ENCODE results near the gene NEDD4L. TPM values are rescaled to one million over a fixed set of nuclear protein-coding genes. Genes with fewer than 3 reads are reported as not detected.
A peak's percentile ranks its signal among the peaks of the same experiment; 100 is the strongest.

The NEDD4L gene
- polyA plus RNA-seq, 1 donor (not counting 4 experiments of a cell fraction or from before 2014, with no cell fraction given), result 52.6 TPM

DNA sequence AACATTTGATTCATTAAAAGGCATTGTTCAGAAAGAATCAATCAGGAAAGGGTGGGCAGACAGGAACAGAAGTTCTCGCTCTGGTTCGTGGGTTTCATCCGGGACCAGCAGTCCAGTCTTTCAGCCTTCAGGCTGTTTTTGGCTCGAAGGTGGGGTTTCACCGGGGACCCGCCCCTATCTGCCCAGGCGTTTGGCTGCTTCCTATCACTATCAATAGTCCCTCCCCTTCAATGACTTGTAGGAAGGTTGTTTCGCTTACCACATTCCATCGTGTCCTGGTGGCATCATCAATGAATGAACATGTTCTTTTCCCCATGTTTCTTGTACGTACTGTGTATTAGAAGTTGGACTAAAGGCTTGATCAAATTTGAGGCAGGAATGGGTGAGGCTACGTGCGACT lies 130.3 kb downstream of the NEDD4L start:
- H3K27me3 ChIP-seq (ENCODE audit: control insufficient read depth, extremely low read depth, insufficient read depth, low read length), result no peaks in the 10 kb centered on the region
- FAIRE-seq (no peak), DNase-seq (ENCODE audit: low read depth, low spot score) (no peak)
- H3K9ac ChIP-seq (ENCODE audit: control insufficient read depth, extremely low read depth, insufficient read depth, low read length), result no peak overlapping the region
- H3K9me1 ChIP-seq (ENCODE audit: control insufficient read depth, extremely low read depth, insufficient read depth, low read length), result no peaks in the 10 kb centered on the region
- H3K4me1 ChIP-seq (ENCODE audit: control insufficient read depth, extremely low read depth, insufficient read depth, low read length), result peaks cover 13% of the 10 kb centered on the region
- H3K9me3 ChIP-seq (ENCODE audit: control insufficient read depth, low read depth, low read length), result no peaks in the 10 kb centered on the region
- H3K36me3 ChIP-seq (ENCODE audit: control insufficient read depth in 2 of 2, extremely low read depth in 1 of 2, insufficient read depth in 2 of 2, low read length in 2 of 2), result no peaks in the 10 kb centered on the region
- no peak overlapping the region for H2AFZ ChIP-seq (ENCODE audit: control insufficient read depth, low read length)
- H3K79me2 ChIP-seq (ENCODE audit: control insufficient read depth, insufficient read depth, low read length), result peaks cover 2% of the 10 kb centered on the region
- TF ChIP-seq EZH2 (IDR thresholded peaks at IDR 0.05; ENCODE audit: low read length), result no peak
- TF ChIP-seq, protein P1, sequence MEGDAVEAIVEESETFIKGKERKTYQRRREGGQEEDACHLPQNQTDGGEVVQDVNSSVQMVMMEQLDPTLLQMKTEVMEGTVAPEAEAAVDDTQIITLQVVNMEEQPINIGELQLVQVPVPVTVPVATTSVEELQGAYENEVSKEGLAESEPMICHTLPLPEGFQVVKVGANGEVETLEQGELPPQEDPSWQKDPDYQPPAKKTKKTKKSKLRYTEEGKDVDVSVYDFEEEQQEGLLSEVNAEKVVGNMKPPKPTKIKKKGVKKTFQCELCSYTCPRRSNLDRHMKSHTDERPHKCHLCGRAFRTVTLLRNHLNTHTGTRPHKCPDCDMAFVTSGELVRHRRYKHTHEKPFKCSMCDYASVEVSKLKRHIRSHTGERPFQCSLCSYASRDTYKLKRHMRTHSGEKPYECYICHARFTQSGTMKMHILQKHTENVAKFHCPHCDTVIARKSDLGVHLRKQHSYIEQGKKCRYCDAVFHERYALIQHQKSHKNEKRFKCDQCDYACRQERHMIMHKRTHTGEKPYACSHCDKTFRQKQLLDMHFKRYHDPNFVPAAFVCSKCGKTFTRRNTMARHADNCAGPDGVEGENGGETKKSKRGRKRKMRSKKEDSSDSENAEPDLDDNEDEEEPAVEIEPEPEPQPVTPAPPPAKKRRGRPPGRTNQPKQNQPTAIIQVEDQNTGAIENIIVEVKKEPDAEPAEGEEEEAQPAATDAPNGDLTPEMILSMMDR (optimal IDR thresholded peaks at IDR 0.05 in 1 of 3, IDR thresholded peaks at IDR 0.05 in 1 of 3, conservative IDR thresholded peaks at IDR 0.05 in 1 of 3; ENCODE audit: extremely low read depth in 1 of 3, insufficient read depth in 2 of 3, low read length in 3 of 3), result no peak
- no peak overlapping the region for H3K27ac ChIP-seq (ENCODE audit: control insufficient read depth, insufficient read depth, low read length)
- no peak overlapping the region for H3K4me2 ChIP-seq (ENCODE audit: control insufficient read depth, extremely low read depth, insufficient read depth, low read depth, low read length)
- dilution Hi-C loops (cut with MboI; ENCODE audit: extremely low pct_ligation_motif_present, low sequenced_read_pairs), result no loop called here
- H4K20me1 ChIP-seq (ENCODE audit: control insufficient read depth, extremely low read depth, insufficient read depth, low read length), result no peaks in the 10 kb centered on the region
- H3K4me3 ChIP-seq (ENCODE audit: control insufficient read depth in 2 of 3, extremely low read depth in 1 of 3, insufficient read depth in 2 of 3, low read depth in 1 of 3, low read length in 3 of 3), result no peak overlapping the region

DNA sequence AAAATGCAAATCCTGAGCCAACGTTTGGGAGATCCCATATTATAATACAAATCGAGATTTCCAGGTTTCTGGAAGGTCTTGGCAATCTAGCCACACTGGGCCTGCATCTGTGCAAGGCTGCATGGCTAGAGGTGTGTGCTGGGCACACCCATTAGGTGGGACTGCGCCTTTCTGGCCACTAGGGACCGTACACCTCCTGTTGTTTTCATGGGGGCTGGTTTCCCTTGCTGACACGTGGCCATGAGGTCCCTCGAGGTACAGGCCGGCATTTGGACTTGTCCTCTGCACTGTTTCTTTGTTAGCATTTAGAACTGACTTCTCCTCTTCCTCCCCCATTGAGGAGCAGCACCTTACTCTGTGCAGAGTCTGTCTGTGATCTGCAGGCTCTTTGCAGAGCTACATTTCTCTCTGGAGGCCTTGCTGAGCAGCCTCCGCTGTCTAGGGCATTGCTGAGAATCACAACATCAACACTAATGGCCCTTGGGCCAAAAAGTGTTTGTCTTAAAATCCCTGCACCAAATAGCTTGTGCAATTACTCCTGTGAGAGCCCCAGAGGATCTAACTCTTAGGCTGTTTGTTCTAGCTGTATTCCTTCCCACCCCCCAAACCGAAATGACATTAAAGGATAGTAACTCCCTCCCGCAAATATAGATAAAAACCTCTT lies 131.2 kb downstream of the NEDD4L start:
- no peak overlapping the region for H3K4me3 ChIP-seq (ENCODE audit: control insufficient read depth in 2 of 3, extremely low read depth in 1 of 3, insufficient read depth in 2 of 3, low read depth in 1 of 3, low read length in 3 of 3)
- H4K20me1 ChIP-seq (ENCODE audit: control insufficient read depth, extremely low read depth, insufficient read depth, low read length), result no peaks in the 10 kb centered on the region
- no peaks in the 10 kb centered on the region for H3K9me1 ChIP-seq (ENCODE audit: control insufficient read depth, extremely low read depth, insufficient read depth, low read length)
- H3K4me2 ChIP-seq (ENCODE audit: control insufficient read depth, extremely low read depth, insufficient read depth, low read depth, low read length), result no peak overlapping the region
- no peaks in the 10 kb centered on the region for H3K9me3 ChIP-seq (ENCODE audit: control insufficient read depth, low read depth, low read length)
- H3K27ac ChIP-seq (ENCODE audit: control insufficient read depth, insufficient read depth, low read length), result no peak overlapping the region
- no peak overlapping the region for H3K9ac ChIP-seq (ENCODE audit: control insufficient read depth, extremely low read depth, insufficient read depth, low read length)
- H3K27me3 ChIP-seq (ENCODE audit: control insufficient read depth, extremely low read depth, insufficient read depth, low read length), result no peaks in the 10 kb centered on the region
- H2AFZ ChIP-seq (ENCODE audit: control insufficient read depth, low read length), result no peak overlapping the region
- FAIRE-seq (no peak), DNase-seq (ENCODE audit: low read depth, low spot score) (no peak)
- TF ChIP-seq, protein P1 (optimal IDR thresholded peaks at IDR 0.05 in 1 of 3, IDR thresholded peaks at IDR 0.05 in 1 of 3, conservative IDR thresholded peaks at IDR 0.05 in 1 of 3; ENCODE audit: extremely low read depth in 1 of 3, insufficient read depth in 2 of 3, low read length in 3 of 3), result peak in 1 of 3 experiments; percentile 21
- TF ChIP-seq EZH2 (IDR thresholded peaks at IDR 0.05; ENCODE audit: low read length), result no peak
- no peaks in the 10 kb centered on the region for H3K36me3 ChIP-seq (ENCODE audit: control insufficient read depth in 2 of 2, extremely low read depth in 1 of 2, insufficient read depth in 2 of 2, low read length in 2 of 2)
- dilution Hi-C loops (cut with MboI; ENCODE audit: extremely low pct_ligation_motif_present, low sequenced_read_pairs), result no loop called here
- peaks cover 13% of the 10 kb centered on the region for H3K4me1 ChIP-seq (ENCODE audit: control insufficient read depth, extremely low read depth, insufficient read depth, low read length)
- peaks cover 6% of the 10 kb centered on the region for H3K79me2 ChIP-seq (ENCODE audit: control insufficient read depth, insufficient read depth, low read length)

Measured in keratinocyte (primary cell).